HG03558 (cell line): ENCODE measurements around the gene ZNF214.
"Not testable (repeated sequence)": the region's sequence is repeated elsewhere in the genome, so short reads cannot be mapped to it uniquely, and the experiment has no call there.

ENCODE experiments used
- ATAC-seq: cut with Tn5 transposase; IDR thresholded peaks from one replicate; pipeline ENCODE4 v1.9.1; 2021; ENCODE audit warnings: moderate number of reproducible peaks; ENCODE audit not compliant: unreplicated experiment; ENCODE audit errors: extremely low read depth

Gene ZNF214

GRCh38 chr11:6991227-6991626 is 28.9 kb downstream of the ZNF214 start:
- ATAC-seq = no peak

DNA sequence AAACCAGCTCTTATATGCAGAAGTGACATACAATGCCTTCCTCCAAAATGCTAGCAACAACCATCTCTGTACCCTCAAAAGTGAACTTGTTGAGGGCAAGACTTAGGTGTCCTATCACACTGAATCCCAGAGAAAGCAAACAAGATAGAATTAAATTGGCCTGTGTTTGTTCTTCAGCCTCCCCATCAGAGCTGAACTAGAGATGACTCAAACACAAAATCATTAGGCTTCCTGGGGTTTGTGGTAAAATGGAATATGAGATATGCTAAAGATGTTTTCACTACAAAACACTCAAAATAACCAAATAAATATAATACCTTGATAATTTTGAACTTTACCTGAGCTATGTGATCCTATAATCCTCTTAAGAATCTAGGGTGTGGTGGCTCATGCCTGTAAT is 31.6 kb downstream of the ZNF214 start:
- no peak for ATAC-seq

DNA sequence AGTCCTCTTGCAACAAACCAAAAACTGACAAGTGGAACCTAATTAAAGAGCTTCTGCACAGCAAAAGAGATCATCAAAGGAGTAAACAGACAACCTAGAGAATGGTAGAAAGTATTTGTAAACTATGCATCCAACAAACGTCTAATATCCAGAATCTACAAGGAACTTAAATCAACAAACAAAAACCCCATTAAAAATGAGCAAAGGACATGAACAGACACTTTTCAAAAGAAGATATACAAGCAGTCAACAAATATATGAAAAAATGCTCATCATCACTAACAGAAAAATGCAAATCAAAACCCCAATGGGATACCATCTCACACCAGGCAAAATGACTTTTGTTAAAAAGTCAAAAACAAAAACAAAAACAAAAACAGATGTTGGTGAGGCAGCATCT is 33.7 kb downstream of the ZNF214 start:
- ATAC-seq = no peak

- ATAC-seq = no peak
These were observed 40.8 kb downstream of the ZNF214 start for GRCh38 chr11:6979365-6979764.

DNA sequence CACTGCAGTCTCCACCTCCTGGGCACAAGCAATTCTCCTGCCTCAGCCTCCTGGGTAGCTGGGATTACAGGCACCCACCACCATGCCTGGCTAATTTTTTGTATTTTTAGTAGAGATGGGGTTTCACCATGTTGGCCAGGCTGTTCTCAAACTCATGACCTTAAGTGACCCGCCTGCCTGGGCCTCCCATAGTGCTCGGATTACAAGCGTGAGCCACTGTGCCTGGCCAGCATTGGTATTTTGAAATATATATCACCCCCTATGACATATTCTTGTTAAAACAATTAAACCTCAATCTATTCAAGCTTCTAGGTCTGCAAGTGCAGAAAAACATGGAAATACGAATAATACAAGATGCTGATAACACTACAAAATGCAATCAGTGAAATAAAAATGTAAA is 50.3 kb downstream of the ZNF214 start:
- not testable (repeated sequence) for ATAC-seq

DNA sequence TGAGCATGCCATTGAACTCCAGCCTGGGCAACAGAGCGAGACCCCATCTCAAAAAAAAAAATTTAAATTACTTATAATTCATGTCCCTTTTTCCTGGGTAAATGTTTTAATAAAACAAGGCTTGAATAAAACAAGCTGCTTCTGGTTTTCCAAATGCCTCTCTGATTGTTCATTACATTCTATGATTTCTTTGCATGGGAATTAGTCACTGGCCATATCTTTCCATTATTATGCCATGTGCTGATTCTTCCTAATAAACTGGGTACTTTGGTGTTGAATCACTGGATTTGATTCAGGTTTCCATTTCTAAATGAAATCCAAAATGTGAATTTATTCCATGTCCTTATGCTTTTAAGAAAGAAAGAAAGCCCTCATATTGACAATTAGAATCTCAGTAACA is 51.3 kb downstream of the ZNF214 start:
- no peak for ATAC-seq

- ATAC-seq = no peak
These were observed 57.5 kb downstream of the ZNF214 start for GRCh38 chr11:6962673-6963072.

DNA sequence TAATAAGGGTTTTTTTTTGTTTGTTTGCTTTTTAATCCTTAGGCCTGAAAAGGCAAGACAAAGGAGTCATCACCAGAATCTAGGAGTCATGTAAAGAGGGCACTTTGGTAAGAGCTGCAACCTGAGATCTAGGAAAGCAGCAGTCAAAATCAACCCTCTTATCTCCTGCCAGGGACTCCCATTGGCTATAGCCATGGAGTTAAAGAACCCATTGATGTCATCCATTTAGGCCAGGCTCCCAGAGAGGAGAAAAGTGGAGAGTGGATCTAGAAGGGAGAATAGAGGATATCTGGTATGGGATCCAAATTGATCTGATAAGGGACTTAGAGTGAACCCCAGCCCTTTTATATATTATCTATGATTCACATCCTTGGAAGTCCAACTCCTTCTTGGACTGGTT is 58.0 kb downstream of the ZNF214 start:
- no peak for ATAC-seq

DNA sequence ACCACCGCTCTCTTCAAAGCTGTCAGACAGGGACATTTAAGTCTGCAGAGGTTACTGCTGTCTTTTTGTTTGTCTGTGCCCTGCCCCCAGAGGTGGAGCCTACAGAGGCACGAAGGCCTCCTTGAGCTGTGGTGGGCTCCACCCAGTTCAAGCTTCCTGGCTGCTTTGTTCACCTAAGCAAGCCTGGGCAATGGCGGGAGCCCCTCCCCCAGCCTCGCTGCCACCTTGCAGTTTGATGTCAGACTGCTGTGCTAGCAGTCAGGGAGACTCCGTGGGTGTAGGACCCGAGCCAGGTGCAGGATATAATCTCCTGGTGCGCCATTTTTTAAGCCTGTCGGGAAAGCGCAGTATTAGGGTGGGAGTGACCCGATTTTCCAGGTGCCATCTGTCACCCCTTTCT is 65.9 kb downstream of the ZNF214 start:
- not testable (repeated sequence) for ATAC-seq
